Transverse colon (tissue), 4 donors: Measurements from ENCODE around the gene MTURN.

Source experiments
- CTCF ChIP-seq, 5 experiments: fragments of 200-600 bp in 3 of 5; fragments of 450-650 bp in 2 of 5; sonication (generic) in 3 of 5; IDR thresholded peaks; 1 replicate in 2 of 5; 2 replicates in 3 of 5; pipeline ENCODE4 v1.5.1; 2016 to 2017; ENCODE audit warnings: antibody characterized with exemption in 5 of 5, inconsistent platforms in 3 of 5, mild to moderate bottlenecking in 2 of 5, moderate library complexity in 1 of 5
- EP300 ChIP-seq: sonication (generic); formaldehyde crosslinking; IDR thresholded peaks from one replicate; pipeline ENCODE4 v1.6.1; 2017; ENCODE audit warnings: antibody characterized with exemption, low read depth
- POLR2A ChIP-seq: fragments of 450-650 bp; IDR thresholded peaks from one replicate; pipeline ENCODE4 v1.6.1; 2016; ENCODE audit warnings: antibody characterized with exemption, mild to moderate bottlenecking, moderate library complexity
- POLR2AphosphoS5 ChIP-seq, 3 donors: sonication (generic); formaldehyde crosslinking; IDR thresholded peaks; one replicate each; pipeline ENCODE4 v1.6.1; 2016; ENCODE audit warnings: antibody characterized with exemption in 3 of 3

- no peak for TF ChIP-seq POLR2AphosphoS5 (IDR thresholded peaks at IDR 0.05)
- no peak for TF ChIP-seq CTCF (IDR thresholded peaks at IDR 0.05)
- TF ChIP-seq EP300: no peak
- TF ChIP-seq POLR2A: no peak
Measured at GRCh38 chr7:30184791-30185487, 50.2 kb downstream of the MTURN start.
